Astrocyte of the spinal cord (primary cell): ENCODE measurements around the gene FAAP20.

ENCODE experiments used
- DNase-seq: peaks from one replicate; pipeline ENCODE4 v3.0.0; 2011; ENCODE audit warnings: low read depth, low spot score
- H3K4me3 ChIP-seq: 2 replicates; pipeline ENCODE4 v1.5.1; 2011; ENCODE audit warnings: low read depth, mild to moderate bottlenecking, low read length, moderate library complexity
- in situ Hi-C: cut with HindIII; loops from 2 replicates; pipeline ENCODE4 v1.10.0; 2017; ENCODE audit warnings: low sequenced_read_pairs
- TF ChIP-seq, protein P1 (sequence below): IDR thresholded peaks from 2 replicates; pipeline ENCODE4 v1.5.1; 2012; ENCODE audit warnings: low read depth, mild to moderate bottlenecking, low read length, inconsistent platforms

Gene FAAP20

DNA sequence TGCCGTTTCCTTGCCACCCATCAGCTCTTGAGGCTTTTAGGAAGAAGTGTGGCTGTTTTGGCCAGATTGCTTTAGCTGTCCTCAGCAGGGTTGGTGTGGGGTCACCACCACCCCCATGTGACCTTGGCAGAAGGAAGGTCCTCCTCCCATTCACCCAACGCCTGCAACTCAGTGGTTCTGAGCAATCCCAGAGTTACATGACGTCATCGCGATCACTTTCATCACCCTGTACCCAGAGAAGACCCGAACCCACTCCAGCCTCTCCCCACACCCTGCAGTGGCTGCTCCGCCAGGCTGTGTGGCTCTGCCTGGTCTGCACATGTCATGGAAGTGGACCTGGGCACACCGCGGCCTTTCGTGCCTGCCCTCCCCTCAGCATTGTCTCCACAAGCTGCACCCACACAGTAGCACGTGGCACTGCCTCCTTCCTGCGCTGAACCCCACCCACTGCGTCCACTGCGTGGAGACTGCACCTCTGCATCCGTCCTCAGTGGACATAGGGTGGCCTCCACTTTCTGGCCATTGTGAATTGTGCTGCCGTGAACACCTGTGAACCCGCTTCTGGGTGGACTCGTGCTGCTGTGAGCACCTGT, 16.5 kb downstream of the FAAP20 start:
- TF ChIP-seq, protein P1, sequence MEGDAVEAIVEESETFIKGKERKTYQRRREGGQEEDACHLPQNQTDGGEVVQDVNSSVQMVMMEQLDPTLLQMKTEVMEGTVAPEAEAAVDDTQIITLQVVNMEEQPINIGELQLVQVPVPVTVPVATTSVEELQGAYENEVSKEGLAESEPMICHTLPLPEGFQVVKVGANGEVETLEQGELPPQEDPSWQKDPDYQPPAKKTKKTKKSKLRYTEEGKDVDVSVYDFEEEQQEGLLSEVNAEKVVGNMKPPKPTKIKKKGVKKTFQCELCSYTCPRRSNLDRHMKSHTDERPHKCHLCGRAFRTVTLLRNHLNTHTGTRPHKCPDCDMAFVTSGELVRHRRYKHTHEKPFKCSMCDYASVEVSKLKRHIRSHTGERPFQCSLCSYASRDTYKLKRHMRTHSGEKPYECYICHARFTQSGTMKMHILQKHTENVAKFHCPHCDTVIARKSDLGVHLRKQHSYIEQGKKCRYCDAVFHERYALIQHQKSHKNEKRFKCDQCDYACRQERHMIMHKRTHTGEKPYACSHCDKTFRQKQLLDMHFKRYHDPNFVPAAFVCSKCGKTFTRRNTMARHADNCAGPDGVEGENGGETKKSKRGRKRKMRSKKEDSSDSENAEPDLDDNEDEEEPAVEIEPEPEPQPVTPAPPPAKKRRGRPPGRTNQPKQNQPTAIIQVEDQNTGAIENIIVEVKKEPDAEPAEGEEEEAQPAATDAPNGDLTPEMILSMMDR = no peak
- no peak overlapping the region for H3K4me3 ChIP-seq
- DNase-seq = no peak
- in situ Hi-C loops = no loop called here

DNA sequence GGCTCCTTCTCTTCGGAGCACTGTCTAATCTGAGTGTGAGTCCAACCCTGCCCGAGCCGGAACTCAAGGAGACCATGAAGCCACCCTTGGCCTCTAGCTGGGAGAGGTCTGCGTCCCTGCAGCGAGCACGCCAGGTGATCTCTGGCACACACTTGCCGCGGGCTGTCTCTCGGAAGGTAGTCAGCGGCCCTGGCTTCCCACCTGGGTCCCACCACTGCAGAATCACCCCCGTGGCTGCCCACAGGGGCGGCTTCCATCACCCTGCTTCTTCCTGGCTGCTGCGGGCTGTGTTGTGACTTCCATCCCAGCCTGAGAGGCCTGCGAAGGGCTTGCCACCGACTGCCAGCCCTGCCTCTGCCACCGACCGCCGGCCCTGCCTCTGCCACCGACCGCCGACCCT, 17.0 kb downstream of the FAAP20 start:
- no peak for DNase-seq
- TF ChIP-seq, protein P1 = no peak
- H3K4me3 ChIP-seq = no peak overlapping the region
- in situ Hi-C loops = no loop called here

DNA sequence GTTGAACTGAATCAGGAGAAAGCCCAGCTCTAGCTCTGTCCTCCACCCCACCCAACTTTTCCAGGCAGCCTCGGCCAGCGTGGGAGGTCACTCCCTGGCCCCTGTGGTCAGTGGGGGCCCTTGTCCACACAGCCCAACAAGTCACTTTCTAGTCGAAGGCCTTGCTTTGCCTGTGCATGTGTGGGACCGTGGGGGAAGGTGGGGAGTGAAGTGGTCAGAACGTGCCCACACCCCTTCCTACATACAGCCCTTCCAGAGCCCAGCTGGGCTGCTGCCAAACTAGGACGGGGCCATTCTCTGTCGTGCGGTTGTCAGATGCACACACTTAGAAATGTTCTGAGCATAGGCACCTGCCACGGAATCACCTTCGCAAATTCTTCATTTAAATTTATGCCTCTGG, 18.0 kb downstream of the FAAP20 start:
- no peak overlapping the region for H3K4me3 ChIP-seq
- in situ Hi-C loops = no loop called here
- DNase-seq = no peak
- TF ChIP-seq, protein P1 = no peak

DNA sequence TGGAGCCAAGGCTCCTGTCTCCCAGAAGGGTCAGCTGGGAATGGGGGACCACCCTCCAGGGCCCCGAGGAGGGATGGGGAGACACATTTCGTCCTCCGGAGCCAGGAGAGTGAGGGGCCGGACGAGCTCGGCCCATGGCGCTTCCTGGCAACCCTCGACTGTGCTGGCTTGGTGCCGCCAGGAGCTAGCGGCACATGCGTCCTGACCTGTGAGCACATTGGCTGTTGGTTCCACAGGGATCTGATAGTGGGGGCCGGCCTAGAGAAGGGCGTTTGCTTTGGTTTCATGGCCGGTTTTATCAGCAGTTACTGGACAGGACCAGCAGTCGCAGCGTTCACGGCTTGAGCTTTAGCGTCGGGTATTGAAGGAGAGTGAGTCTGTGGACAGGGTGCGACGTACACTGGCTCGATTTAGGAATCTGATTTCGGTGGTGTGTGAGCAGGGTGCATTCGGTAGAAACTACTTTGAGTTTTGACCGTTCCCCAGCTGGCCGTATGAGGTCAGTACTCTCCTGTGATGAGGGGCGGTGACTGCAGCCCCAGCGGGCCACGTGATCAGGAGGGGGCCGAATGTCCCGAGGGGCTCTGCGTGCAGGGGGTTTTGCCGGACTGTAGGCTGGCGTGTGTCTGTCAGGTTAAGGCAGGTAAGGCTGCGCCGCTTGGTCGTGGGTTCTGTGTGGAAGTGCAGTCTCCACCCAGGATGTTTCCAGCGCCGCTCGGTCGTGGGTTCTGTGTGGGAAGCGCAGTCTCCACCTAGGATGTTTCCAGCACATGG, 18.7 kb downstream of the FAAP20 start:
- TF ChIP-seq, protein P1 = no peak
- in situ Hi-C loops = no loop called here
- no peak overlapping the region for H3K4me3 ChIP-seq
- no peak for DNase-seq

DNA sequence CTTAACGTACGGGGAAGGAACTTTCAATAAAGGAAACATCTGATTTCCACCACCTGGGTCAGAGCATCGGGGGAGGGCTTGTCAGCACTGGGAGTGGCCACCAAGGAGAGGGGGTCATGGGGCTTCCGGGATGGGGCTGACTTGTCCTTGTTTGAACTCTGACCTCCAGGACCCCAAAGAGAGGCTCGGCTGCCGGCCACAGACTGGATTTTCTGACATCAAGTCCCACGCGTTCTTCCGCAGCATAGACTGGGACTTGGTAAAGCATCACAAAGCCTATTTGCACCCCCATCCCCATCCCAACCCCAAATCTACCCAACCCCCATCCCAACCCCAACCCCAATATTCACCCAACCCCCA, 19.5 kb downstream of the FAAP20 start:
- H3K4me3 ChIP-seq = peak overlapping the region; percentile 33
- TF ChIP-seq, protein P1 = no peak
- in situ Hi-C loops = no loop called here
- no peak for DNase-seq

DNA sequence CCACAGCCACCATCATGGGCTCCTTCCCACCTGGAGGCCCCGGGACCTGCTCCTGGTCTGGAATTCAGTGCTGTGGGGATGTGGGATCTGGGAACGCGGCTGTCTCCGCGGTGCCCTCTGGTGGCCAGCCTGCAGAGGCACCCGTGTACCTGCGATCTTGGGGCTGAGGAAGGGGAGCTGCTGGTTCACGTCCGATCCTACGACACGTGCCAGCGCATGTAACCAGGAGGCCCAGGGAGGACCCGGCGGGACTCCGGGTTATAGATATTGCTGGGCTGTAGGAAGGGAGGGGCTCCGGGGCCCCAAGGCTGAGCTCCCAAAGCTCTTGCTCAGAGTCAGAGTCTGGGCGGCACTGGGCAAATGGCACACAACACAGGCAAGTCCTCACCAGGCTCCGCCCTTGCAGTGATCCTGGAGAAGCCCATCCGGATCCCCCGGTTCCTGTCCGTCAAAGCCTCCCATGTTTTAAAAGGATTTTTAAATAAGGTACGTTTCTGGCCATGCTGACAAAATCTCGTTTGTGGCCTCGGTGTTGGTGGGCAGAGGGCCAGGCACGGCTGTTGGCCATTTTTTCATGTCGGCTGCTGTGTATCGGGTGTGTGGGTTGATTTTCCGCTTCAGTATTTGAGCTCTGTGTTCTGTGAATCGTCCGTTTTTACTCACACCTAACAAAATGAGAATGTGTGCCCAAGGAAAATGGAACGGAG, 20.1 kb downstream of the FAAP20 start:
- DNase-seq = peak; percentile 64
- in situ Hi-C loops = no loop called here
- peak overlapping the region; percentile 33 for H3K4me3 ChIP-seq

More for the DNA sequence above, 20.1 kb downstream of the FAAP20 start:
- TF ChIP-seq, protein P1 = peak; percentile 97
